Astrocyte (in vitro differentiated cells and primary cell): ENCODE results near the gene CSMD2.

Source experiments
- EZH2 ChIP-seq: IDR thresholded peaks from 2 replicates; pipeline ENCODE4 v1.6.1; 2012; ENCODE audit warnings: mild to moderate bottlenecking, low read length, inconsistent platforms; ENCODE audit not compliant: insufficient read depth
- TF ChIP-seq, protein P1 (sequence below): IDR thresholded peaks from 2 replicates; pipeline ENCODE4 v1.5.1; 2011; ENCODE audit warnings: low read depth, mild to moderate bottlenecking, inconsistent platforms, low read length, moderate library complexity; ENCODE audit not compliant: insufficient read depth

- TF ChIP-seq, protein P1, sequence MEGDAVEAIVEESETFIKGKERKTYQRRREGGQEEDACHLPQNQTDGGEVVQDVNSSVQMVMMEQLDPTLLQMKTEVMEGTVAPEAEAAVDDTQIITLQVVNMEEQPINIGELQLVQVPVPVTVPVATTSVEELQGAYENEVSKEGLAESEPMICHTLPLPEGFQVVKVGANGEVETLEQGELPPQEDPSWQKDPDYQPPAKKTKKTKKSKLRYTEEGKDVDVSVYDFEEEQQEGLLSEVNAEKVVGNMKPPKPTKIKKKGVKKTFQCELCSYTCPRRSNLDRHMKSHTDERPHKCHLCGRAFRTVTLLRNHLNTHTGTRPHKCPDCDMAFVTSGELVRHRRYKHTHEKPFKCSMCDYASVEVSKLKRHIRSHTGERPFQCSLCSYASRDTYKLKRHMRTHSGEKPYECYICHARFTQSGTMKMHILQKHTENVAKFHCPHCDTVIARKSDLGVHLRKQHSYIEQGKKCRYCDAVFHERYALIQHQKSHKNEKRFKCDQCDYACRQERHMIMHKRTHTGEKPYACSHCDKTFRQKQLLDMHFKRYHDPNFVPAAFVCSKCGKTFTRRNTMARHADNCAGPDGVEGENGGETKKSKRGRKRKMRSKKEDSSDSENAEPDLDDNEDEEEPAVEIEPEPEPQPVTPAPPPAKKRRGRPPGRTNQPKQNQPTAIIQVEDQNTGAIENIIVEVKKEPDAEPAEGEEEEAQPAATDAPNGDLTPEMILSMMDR: no peak
- no peak for TF ChIP-seq EZH2
Observed at GRCh38 chr1:33684396-33685179, 480.4 kb downstream of the CSMD2 start.
